Tibial artery (tissue), 4 donors: ENCODE data around the gene ZNF217.
"Not testable (repeated sequence)": the region's sequence is repeated elsewhere in the genome, so short reads cannot be mapped to it uniquely, and the experiment has no call there.

Source experiments
- DNase-seq, 2 donors: peaks; one replicate each; pipeline ENCODE4 v3.0.0-alpha.2; 2019
- H3K27ac ChIP-seq, 2 donors: fragments of 200-600 bp; sonication (generic) in 1 of 2; 1 replicate in 1 of 2; 2 replicates in 1 of 2; pipeline ENCODE4 v1.5.1; 2018 to 2019; ENCODE audit warnings: mild to moderate bottlenecking in 1 of 2
- H3K27me3 ChIP-seq, 2 donors: fragments of 200-600 bp; sonication (generic) in 1 of 2; one replicate each; pipeline versions ENCODE4 v1.5.1 to v1.6.0; 2016 to 2019
- H3K36me3 ChIP-seq, 3 donors: fragments of 200-600 bp; sonication (generic) in 2 of 3; one replicate each; pipeline ENCODE4 v1.5.1; 2016 to 2019; ENCODE audit warnings: mild to moderate bottlenecking in 2 of 3
- H3K4me1 ChIP-seq, 4 donors: fragments of 200-600 bp; sonication (generic) in 2 of 4; 1 replicate in 3 of 4; 2 replicates in 1 of 4; pipeline ENCODE4 v1.5.1; 2016 to 2019
- H3K4me3 ChIP-seq, 2 donors: fragments of 200-600 bp; sonication (generic) in 1 of 2; 1 replicate in 1 of 2; 2 replicates in 1 of 2; pipeline ENCODE4 v1.5.1; 2018 to 2019; ENCODE audit warnings: mild to moderate bottlenecking in 2 of 2
- H3K9me3 ChIP-seq, 3 donors: fragments of 200-600 bp; sonication (generic) in 1 of 3; one replicate each; pipeline ENCODE4 v1.5.1; 2016 to 2019
- intact Hi-C: fragments of 100-400 bp; cut with DNase I; formaldehyde crosslinking; loops from one replicate; pipeline ENCODE4 v1.15.0; 2023; ENCODE audit warnings: low total_unique reads
- TF ChIP-seq, protein P1 (sequence below), 2 experiments: fragments of 200-600 bp in 1 of 2; fragments of 450-650 bp in 1 of 2; IDR thresholded peaks; one replicate each; pipeline ENCODE4 v1.5.1; 2017 to 2019; ENCODE audit warnings: antibody characterized with exemption in 2 of 2, mild to moderate bottlenecking in 1 of 2, moderate library complexity in 1 of 2

Gene ZNF217

DNA sequence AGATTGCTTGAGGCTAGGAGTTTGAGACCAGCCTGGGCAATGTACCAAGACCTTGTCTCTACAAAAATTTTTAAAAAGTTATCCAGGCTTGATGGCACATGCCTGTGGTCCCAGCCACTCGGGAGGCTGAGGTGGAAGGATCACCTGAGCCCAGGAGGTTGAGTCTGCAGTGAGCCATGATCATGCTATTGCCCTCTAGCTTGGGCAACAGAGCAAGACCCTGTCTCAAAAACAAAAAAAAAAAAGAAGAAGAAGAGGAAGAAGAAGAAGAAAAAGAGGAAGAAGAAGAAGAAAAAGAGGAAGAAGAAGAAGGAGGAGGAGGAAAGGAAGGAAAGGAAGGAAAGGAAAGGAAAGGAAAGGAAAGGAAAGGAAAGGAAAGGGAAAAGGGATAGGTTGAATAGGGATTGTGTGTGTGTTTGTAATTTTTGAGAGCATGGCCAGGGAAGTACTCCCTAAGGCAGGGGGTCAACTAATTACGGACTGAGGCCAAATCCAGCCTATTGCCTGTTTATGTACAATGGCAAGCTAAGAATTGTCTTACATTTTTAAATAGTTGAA, 43.0 kb upstream of the ZNF217 start:
- no peak overlapping the region for H3K27ac ChIP-seq
- H3K4me3 ChIP-seq: no peak overlapping the region
- TF ChIP-seq, protein P1, sequence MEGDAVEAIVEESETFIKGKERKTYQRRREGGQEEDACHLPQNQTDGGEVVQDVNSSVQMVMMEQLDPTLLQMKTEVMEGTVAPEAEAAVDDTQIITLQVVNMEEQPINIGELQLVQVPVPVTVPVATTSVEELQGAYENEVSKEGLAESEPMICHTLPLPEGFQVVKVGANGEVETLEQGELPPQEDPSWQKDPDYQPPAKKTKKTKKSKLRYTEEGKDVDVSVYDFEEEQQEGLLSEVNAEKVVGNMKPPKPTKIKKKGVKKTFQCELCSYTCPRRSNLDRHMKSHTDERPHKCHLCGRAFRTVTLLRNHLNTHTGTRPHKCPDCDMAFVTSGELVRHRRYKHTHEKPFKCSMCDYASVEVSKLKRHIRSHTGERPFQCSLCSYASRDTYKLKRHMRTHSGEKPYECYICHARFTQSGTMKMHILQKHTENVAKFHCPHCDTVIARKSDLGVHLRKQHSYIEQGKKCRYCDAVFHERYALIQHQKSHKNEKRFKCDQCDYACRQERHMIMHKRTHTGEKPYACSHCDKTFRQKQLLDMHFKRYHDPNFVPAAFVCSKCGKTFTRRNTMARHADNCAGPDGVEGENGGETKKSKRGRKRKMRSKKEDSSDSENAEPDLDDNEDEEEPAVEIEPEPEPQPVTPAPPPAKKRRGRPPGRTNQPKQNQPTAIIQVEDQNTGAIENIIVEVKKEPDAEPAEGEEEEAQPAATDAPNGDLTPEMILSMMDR (IDR thresholded peaks at IDR 0.05): no peak
- H3K36me3 ChIP-seq: no peaks in the 10 kb centered on the region
- no peaks in the 10 kb centered on the region for H3K27me3 ChIP-seq
- H3K9me3 ChIP-seq: no peaks in the 10 kb centered on the region
- DNase-seq: no peak
- intact Hi-C loops: no loop called here
- no peaks in the 10 kb centered on the region for H3K4me1 ChIP-seq

DNA sequence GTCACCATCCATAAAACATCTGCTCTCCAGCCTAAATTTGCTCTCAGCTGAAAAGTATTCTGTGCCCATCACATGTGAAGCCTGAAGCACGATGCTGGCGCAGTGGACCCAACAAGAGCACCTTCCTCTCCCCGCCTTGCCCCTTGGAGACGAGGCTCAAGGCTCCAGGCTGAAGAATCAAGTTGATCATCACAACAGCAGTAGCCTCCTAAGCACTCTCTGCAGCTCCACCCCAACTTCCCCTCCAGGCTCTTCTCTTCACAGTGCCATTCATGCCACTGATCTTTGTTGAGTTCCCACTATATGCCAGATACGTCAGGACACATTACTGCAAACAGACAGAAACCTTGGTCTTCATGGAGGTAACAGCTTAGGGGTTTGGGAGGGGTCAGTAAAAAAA, 41.6 kb upstream of the ZNF217 start:
- Histone ChIP-seq H3K36me3 (no peaks in the 10 kb centered on the region), H3K27me3 (no peaks in the 10 kb centered on the region), H3K27ac (no peak overlapping the region), H3K4me1 (no peaks in the 10 kb centered on the region), H3K9me3 (no peaks in the 10 kb centered on the region), H3K4me3 (no peak overlapping the region)
- DNase-seq: no peak
- TF ChIP-seq, protein P1 (IDR thresholded peaks at IDR 0.05): no peak
- intact Hi-C loops: no loop called here

DNA sequence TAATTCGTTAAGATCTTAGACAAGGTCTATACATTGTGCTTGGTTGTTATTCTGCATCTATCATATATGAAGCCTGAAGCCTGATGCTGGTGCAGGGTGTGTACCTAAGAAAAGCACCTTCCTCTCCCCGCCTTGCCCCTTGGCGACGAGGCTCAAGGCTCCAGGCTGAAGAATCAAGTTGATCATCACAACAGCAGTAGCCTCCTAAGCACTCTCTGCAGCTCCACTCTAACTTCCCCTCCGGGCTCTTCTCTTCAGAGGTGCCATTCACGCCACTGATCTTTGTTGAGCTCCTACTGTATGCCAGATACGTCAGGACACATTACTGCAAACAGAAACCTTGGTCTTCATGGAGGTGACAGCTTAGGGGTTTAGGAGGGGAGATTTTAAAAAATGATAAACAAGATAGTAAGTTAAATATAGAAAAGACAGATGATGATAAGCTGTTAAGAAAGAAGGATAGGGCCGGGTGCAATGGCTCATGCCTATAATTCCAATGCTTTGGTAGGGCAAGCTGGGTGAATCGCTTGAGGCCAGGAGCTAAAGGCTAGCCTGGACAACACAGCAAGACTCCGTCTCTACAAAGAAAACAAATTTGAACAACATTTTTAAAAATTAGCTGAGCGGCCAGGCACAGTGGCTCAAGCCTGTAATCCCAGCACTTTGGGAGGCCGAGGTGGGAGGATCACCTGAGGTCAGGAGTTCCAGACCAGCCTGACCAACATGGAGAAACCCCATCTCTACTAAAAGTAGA, 38.4 kb upstream of the ZNF217 start:
- H3K36me3 ChIP-seq: no peaks in the 10 kb centered on the region
- intact Hi-C loops: no loop called here
- TF ChIP-seq, protein P1 (IDR thresholded peaks at IDR 0.05): no peak
- no peaks in the 10 kb centered on the region for H3K9me3 ChIP-seq
- H3K27ac ChIP-seq: no peak overlapping the region
- no peaks in the 10 kb centered on the region for H3K4me1 ChIP-seq
- H3K4me3 ChIP-seq: no peak overlapping the region
- DNase-seq: no peak
- no peaks in the 10 kb centered on the region for H3K27me3 ChIP-seq

DNA sequence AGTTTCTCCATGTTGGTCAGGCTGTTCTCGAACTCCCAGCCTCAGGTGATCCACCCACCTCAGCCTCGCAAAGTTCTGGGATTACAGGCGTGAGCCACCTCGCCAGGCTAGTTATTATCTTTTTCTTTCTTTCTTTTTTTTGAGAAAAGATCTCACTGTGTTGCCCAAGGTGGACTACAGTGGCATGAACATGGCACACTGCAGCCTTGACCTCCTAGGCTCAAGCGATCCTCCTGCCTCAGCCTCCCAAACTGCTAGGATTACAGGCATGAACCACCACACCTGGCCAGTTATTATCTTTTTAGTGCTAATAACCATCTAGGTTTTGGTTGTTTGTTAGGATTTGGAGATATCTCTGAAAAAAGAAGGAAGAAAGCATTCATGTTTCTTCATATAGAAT, 35.8 kb upstream of the ZNF217 start:
- H3K27ac ChIP-seq: no peak overlapping the region
- no peaks in the 10 kb centered on the region for H3K9me3 ChIP-seq
- DNase-seq: no peak
- H3K4me1 ChIP-seq: peaks cover 0 to 1% (median under 1%) of the 10 kb centered on the region in 4 donors
- TF ChIP-seq, protein P1 (IDR thresholded peaks at IDR 0.05): no peak
- H3K36me3 ChIP-seq: no peaks in the 10 kb centered on the region
- H3K27me3 ChIP-seq: no peaks in the 10 kb centered on the region
- intact Hi-C loops: no loop called here
- no peak overlapping the region for H3K4me3 ChIP-seq

DNA sequence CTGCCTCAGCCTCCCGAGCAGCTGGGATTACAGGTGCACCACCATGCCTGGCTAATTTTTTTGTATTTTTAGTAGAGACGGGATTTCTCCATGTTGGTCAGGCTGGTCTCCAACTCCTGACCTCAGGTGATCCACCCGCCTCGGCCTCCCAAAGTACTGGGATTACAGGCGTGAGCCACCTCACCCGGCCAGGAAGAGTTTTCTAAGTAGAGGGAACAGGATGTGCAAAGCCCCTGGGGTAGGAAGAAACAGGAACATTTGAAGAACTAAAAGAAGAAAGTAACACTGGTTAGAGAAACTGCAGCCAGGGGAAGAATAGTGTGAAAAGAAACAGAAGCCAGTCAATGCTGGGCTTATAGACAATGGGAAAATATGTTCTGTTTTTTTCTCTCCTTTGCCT, 35.1 kb upstream of the ZNF217 start:
- H3K27me3 ChIP-seq, DNase-seq, H3K9me3 ChIP-seq, H3K27ac ChIP-seq, H3K4me3 ChIP-seq, H3K4me1 ChIP-seq, H3K36me3 ChIP-seq, intact Hi-C loops: not testable (repeated sequence)

DNA sequence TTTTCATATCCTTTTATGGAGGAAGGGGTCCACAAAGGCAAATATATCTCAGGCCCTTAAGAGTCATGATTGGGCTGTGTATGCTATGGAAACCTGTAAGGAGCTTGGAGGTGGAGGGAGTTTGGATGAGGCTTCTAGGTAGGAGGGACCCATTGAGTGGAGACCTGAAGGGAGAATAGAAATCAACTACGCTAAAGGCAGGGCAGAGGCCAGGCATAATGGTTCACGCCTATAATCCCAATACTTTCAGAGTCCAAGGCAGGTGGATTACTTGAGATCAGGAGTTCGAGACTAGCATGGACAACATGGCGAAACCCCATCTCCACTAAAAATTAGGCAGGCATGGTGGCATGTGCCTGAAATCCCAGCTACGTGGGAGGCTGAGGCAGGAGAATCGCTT, 34.4 kb upstream of the ZNF217 start:
- no peak overlapping the region for H3K4me3 ChIP-seq
- H3K27me3 ChIP-seq: no peaks in the 10 kb centered on the region
- H3K27ac ChIP-seq: no peak overlapping the region
- TF ChIP-seq, protein P1 (IDR thresholded peaks at IDR 0.05): no peak
- DNase-seq: peak in 1 of 2 donors; percentile 31
- no peaks in the 10 kb centered on the region for H3K36me3 ChIP-seq
- intact Hi-C loops: no loop called here
- no peaks in the 10 kb centered on the region for H3K9me3 ChIP-seq
- peaks cover 0 to 10% (median 5%) of the 10 kb centered on the region in 4 donors for H3K4me1 ChIP-seq

DNA sequence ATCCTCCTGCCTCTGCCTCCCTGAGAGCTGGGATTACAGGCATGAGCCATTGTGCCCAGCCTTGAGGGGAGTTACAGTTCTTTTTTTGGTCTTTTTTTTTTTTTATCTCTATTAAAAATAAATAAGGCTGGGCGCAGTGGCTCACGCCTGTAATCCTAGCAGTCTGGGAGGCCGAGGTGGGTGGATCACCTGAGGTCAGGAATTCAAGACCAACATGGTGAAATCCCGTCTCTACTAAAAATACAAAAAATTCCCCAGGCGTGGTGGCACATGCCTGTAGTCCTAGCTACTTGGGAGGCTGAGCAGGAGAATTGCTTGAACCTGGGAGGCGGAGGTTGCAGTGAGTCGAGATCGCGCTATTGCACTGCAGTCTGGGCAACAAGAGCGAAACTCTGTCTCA, 33.4 kb upstream of the ZNF217 start:
- DNase-seq, intact Hi-C loops, H3K27ac ChIP-seq, H3K27me3 ChIP-seq, H3K9me3 ChIP-seq, H3K36me3 ChIP-seq, H3K4me3 ChIP-seq: not testable (repeated sequence)
- peaks cover 0 to 21% (median 15%) of the 10 kb centered on the region in 4 donors for H3K4me1 ChIP-seq
